Stimulated activated CD8-positive, alpha-beta memory T cell treated with anti-CD3 and anti-CD28 coated beads, Interleukin-15, amount 100 ng/mL, for 1 hour (primary cell): ENCODE results near the gene TNPO3.
"Not testable (repeated sequence)": the region's sequence is repeated elsewhere in the genome, so short reads cannot be mapped to it uniquely, and the experiment has no call there.

ENCODE experiments used
- DNase-seq: peaks from one replicate; pipeline ENCODE4 v3.0.0-alpha.2; 2020; ENCODE audit warnings: low read depth

TNPO3 gene

GRCh38 chr7:128959296-128959695, 95.6 kb downstream of the TNPO3 start:
- no peak for DNase-seq

DNA sequence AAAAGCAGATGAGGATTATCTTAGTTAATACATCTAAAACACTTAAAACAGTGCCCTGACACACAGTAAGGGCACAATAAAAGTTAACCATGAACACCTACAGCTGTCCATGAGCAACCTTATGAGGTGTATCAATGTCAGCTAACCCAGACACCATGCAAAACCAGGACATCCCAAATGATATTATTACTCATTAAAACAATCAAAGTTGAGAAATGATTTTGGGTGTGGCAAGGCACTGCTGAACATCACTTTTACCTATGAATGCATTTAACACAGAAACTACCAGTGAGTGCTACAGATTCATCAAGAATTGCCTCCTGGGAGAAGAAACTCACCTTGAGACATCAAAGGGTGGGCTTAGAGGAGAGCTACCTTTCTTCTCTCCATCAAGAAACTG, 98.9 kb downstream of the TNPO3 start:
- DNase-seq: no peak

DNA sequence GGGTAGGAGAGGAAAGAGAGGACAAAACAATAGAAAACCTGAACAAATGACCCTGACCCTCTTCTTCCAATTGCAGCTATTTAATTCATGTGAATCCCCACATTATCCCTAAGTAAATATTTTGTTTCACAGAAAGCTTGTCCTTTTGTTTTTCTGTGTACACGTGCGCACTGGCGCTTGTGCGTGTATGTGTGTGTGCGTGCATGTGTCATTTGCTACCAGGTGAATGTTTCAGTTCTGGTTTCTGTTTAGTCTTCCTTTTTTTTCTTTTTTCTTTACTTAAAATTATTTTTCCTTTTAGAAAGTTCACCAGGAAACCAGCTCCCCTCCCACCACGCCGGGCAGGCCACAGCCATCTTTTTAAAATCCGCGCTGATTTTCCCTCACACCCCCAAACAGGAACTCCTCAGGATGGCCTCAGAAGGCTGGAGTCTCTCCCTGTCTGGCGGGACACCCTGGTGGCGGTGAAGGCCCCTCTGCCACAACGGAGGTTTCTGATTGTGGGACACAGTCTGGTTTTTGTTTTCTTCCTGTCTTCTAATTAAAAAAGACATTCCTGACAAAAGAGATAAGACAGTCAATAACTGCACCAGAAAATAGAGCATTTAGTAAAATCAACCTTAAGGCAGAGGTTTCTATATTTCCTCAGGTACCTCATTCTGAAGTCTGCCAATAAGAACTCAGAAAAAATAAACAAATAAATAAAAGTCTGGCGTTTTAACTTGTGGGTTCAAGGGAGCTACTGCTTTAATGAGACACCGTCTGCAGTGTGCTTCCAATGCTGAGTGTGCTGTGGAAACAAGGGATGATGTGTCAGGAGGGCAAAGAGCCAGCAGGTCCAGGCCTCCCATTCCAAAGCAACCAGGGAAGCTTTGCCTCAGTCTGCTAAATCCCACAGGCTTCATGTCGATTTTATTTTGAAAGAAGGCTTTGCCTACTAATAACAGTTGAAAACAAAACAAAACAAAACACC, 99.8 kb downstream of the TNPO3 start:
- no peak for DNase-seq

DNA sequence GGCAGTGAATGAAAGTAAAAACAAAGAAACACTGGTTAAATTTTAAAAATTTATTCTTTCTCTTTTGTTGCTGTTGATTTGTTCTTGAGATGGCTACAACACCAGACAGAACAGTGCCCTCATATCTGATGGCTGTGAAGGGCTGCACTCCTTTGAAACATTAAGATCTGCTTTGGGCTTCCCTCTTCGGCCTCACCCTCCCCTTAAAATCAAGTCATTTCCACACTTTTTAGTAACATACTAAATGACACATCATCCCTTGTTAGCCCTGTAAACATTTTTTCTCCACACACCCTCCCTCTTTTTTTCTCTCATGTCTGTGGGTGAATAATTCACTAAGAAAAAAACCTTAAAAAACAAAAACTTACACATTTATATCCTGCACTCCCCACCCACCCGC, 100.8 kb downstream of the TNPO3 start:
- DNase-seq: no peak

- DNase-seq: no peak
These were observed 103.6 kb downstream of the TNPO3 start for GRCh38 chr7:128951296-128951695.

GRCh38 chr7:128948976-128949760, 105.7 kb downstream of the TNPO3 start:
- DNase-seq: no peak

DNA sequence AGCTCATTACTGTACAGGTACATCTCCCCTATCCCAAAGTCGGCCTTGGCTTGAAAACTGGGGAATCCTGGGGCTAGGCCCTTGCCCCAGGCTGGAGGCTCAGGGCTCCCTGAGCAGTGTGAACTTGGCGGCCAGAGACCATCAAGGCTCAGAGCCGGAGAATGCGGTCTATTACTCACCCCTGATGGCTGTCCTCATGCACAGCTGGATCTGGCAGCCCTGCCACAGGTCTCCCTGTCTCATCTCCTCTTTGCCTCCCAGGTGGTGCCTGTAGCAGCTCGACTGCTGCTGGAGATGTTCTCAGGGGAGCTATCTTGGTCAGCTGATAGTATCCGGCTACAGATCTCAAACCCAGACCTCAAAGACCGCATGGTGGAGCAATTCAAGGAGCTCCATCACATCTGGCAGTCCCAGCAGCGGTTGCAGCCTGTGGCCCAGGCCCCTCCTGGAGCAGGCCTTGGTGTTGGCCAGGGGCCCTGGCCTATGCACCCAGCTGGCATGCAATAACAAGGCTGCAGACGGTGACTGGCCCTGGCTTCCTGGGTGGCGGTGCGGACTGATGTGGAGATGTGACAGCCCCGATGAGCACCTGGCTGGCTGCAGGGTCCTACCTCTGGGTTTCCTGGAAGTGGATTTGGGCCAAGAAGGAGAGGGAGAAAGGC, 106.5 kb downstream of the TNPO3 start:
- DNase-seq: no peak

DNA sequence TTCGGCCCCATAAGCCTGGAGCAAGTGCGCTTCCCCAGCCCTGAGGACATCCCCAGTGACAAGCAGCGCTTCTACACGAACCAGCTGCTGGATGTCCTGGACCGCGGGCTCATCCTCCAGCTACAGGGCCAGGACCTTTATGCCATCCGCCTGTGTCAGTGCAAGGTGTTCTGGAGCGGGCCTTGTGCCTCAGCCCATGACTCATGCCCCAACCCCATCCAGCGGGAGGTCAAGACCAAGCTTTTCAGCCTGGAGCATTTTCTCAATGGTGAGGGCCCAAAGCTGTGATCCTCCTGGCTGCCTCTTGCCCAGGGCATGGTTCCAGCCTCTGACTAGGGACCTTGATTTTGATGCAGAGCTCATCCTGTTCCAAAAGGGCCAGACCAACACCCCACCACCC, 107.1 kb downstream of the TNPO3 start:
- no peak for DNase-seq

DNA sequence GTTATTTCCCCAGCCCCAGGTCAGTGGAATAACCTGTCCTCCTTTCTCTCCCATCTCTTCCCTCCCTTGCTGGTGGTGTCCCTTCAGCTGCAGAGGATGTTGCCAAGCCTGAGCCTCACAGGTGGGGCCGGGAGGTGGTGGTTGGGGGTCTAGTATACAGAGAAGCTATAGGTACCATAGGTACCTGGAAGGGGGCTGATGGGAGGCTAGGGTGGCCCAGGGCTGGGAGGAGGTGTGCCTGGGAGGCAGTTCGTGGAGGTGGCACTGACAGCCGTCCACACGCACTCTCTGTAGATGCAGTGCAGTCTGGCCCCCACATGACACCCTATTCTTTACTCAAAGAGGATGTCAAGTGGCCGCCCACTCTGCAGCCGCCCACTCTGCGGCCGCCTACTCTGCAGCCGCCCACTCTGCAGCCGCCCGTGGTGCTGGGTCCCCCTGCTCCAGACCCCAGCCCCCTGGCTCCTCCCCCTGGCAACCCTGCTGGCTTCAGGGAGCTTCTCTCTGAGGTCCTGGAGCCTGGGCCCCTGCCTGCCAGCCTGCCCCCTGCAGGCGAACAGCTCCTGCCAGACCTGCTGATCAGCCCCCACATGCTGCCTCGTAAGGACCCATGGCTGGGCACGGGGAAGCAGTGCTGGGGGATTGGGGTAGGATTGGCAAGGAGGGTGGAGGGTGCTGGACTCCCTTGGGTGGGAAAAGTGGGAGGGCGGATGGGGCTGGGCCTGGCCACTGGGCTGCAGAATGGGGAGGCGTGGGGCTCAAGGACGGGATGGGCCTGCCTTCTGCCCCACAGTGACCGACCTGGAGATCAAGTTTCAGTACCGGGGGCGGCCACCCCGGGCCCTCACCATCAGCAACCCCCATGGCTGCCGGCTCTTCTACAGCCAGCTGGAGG, 107.7 kb downstream of the TNPO3 start:
- no peak for DNase-seq

DNA sequence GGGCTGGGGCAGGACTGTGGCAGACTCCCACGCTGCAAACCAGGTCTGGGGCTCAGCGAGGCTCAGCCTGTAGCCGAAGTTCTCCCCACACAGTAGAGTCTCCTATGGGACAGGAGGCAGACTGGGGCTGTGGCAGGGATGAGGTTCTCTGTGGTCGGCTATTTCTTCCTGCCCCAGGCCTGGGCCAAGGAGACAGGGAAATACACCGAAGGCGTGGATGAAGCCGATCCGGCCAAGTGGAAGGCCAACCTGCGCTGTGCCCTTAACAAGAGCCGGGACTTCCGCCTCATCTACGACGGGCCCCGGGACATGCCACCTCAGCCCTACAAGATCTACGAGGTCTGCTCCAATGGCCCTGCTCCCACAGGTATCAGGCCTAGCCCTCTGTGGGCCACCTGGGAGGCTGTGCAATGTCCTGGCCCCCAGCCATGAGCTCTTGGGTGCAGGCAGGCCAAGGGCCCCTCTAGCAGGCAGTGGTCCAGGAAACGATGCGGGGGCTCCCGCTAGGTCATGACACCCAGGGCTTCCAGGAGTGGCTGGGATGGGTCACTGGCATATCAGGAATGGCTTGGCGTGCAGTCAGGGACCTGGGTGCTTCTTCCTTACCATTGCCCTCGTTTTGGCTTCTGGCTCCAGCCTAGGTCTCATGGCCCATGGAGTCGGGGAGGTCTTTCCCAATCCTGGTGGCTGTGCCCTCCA, 109.1 kb downstream of the TNPO3 start:
- DNase-seq: no peak

DNA sequence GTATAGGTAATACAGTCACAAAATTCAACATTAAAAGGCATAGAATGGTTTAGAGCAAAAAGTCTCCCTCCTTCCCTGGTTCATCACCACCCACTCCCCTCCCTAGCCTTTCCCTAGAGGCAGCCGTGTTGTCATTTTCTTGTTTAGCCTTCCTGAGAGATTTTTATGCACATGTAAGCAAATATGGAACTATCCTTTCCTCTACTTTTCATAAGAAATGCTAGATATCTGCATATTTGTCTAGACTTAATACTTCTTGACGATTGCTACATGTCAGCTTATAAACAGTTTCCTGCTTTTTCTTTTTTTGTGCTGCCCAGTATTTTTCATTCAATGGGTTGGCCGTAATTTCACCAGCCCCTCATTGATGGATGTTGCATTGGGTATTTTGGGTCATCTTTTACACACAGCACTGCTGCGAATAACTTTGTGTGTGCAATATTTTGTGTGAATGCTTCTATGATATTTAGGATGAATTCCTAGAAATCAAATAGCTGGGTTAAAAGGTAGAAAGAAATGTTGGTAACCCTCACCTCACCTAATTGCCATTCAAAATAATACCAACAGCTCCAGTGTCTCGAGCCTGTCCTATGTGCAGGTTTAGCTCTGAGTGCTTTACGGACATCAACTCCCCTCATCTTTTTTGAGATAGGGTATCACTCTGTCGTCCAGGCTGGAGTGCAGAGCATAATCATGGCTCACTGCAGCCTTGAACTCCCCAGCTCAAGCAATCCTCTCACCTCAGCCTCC, 110.2 kb downstream of the TNPO3 start:
- DNase-seq: no peak

- not testable (repeated sequence) for DNase-seq
These were observed 111.7 kb downstream of the TNPO3 start for GRCh38 chr7:128943251-128943650.

DNA sequence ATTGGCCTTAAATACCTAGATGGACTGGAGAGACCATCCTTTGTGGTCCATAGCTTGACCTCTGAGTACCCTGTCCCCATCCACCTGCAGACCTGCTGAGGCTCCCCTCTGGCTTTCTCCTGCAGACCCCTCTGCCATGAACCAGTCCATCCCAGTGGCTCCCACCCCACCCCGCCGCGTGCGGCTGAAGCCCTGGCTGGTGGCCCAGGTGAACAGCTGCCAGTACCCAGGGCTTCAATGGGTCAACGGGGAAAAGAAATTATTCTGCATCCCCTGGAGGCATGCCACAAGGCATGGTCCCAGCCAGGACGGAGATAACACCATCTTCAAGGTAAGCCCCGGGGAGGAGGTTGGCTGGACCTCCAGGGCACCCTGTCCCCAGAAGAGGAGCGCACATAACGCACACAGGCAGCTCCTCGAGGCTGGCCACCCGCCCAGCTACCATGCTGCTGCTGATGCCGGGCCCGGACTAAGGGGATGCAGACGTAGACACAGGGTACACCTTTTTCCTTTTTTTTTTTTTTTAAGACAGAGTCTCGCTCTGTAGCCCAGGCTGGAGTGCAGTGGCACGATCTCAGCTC, 112.9 kb downstream of the TNPO3 start:
- DNase-seq: no peak

DNA sequence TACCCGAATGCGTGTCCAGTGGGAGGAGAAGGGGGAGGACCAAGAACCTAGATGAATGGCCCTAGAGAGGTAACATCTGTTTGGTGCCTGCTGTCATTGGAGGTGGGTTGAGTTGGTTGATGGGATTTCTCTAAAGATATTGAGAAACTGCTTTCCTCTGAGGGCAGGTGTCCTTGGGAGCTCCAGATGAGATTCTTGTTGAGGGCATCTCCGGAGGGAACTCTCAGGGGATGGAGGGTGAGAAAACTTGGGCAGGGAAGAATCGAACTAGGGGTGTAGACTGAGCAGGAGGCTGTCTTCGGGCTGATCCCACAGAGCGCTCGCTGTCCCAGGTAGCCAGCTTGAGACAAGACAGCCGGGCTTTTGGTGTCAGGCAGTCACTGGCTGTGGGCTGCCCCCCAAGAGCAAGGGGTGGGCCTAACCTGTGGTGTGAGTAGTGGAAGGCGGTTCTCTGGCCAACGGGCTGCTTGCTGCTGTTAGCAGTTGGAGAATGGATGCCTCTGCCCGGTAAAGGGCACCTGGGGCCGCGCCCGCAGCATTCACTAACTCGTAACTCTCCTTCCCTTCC, 113.5 kb downstream of the TNPO3 start:
- DNase-seq: no peak

- DNase-seq: no peak
These were observed 114.2 kb downstream of the TNPO3 start for GRCh38 chr7:128940494-128941322.

- no peak for DNase-seq
These were observed 115.0 kb downstream of the TNPO3 start for GRCh38 chr7:128939861-128940410.

- no peak for DNase-seq
These were observed 115.6 kb downstream of the TNPO3 start for GRCh38 chr7:128939075-128939860.
